ENCODE data around the gene NUDT7. TPM values are rescaled to one million over a fixed set of nuclear protein-coding genes. Genes with fewer than 3 reads are reported as not detected.

The NUDT7 gene
- total and polyA plus RNA-seq, 9 donors: 2.8 to 5.2 (median 4.2) TPM

DNA sequence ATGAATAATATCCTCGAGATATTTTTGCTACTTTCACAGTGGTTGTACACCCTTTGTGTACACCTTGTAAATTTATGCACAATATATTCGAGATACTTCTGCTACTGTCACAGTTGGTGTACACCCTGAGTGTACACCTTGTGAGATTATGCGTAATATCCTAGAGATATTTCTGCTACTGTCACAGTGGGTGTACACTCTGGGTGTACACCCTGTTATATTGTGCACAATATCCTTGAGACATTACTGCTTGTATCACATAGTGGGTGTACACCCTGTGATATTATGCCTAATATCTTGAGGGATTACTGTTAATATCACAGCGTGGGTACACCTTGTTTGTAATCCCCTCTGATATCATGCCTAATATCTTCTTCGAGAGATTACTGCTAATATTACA lies 7.2 kb upstream of the NUDT7 start:
- H3K4me3 ChIP-seq (ENCODE audit: low read length): no peak overlapping the region
- no peaks in the 10 kb centered on the region for H3K36me3 ChIP-seq (ENCODE audit: control insufficient read depth, insufficient read depth, low read length)
- H3K27ac ChIP-seq (ENCODE audit: low read length): no peak overlapping the region
- H3K27me3 ChIP-seq (ENCODE audit: control insufficient read depth, insufficient read depth, low read length): no peaks in the 10 kb centered on the region
- no peaks in the 10 kb centered on the region for H3K9me3 ChIP-seq (replicated peaks; ENCODE audit: control insufficient read depth, low read depth, low read length)
- no peaks in the 10 kb centered on the region for H3K4me1 ChIP-seq (ENCODE audit: control insufficient read depth, insufficient read depth, low read length)
- no peak for DNase-seq
- no CpG with 5 or more reads among the region's 5 CpGs for WGBS (ENCODE audit: insufficient coverage)

DNA sequence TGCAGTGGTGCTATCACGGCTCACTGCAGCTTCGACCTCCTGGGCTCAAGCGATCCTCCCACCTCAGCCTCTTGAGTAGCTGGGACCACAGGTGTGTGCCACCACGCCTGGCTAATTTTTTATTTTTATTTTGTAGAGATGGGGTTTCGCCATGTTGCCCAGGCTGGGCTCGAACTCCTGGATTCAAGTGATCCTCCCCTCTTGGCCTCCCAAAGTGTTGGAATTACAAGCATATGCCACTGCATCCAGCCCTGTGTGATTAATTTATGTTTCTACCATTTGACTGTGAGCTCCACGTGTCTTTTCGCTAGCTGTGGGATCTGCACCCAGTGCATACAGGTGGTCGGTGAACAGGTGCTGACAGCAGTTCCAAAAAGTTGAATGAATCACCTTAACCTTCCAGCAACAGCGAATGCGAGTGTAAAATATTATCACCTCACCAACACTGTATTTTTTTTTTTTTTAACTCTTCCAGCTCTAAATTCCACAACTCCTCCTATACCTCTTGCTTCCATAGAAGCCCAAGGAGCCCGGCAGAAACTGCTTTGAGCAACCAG lies 484 bp upstream of the NUDT7 start:
- H3K27ac ChIP-seq (ENCODE audit: low read length): no peak overlapping the region

DNA sequence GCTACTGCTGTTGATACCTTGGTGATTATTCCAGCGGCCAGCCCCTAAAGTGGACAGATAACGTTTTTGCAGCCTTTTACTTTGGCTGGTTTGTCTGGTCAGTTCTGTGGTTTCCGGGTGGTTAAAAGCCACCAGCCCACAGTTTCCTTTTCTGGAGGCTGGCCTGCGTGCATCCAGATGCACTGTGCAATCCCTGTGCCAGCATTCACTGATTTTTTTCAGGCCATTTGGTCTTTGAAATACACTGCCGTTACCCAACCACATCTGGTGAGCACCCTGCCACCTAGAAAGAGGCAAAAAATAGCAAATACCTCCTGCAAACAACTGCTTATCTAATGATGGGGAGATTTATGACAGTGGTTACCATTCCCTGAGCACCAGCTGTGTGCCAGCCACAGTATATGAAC lies 797 bp downstream of the NUDT7 start:
- WGBS (ENCODE audit: insufficient coverage): 8% methylated on average over 2 of the region's 5 CpGs

More for the DNA sequence above, 484 bp upstream of the NUDT7 start:
- Histone ChIP-seq H3K36me3 (ENCODE audit: control insufficient read depth, insufficient read depth, low read length) (no peaks in the 10 kb centered on the region), H3K4me1 (ENCODE audit: control insufficient read depth, insufficient read depth, low read length) (peaks cover 6% of the 10 kb centered on the region), H3K27me3 (ENCODE audit: control insufficient read depth, insufficient read depth, low read length) (no peaks in the 10 kb centered on the region), H3K4me3 (ENCODE audit: low read length) (peak overlapping the region; percentile 22), H3K9me3 (replicated peaks; ENCODE audit: control insufficient read depth, low read depth, low read length) (no peaks in the 10 kb centered on the region)
- 30% methylated on average over 4 of the region's 12 CpGs for WGBS (ENCODE audit: insufficient coverage)
- DNase-seq: no peak

DNA sequence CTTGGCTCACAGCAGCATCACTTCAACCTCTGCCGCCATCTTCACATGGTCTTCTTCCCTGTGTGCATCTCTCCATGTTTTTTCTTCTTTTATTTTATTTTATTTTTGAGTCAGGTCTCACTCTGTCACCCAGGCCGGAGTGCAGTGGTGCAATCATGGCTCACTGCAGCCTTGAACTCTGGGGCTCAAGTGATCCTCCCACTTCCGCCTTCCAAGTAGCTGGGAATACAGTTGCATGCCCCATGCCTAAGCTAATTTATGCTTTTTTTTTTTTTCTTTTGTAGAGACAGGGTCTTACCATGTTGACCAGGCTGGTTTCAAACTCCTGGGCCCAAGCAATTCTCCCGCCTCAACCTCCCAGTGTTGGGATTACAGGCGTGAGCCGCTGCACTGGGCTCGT lies 1.9 kb downstream of the NUDT7 start:
- H3K27me3 ChIP-seq (ENCODE audit: control insufficient read depth, insufficient read depth, low read length): no peaks in the 10 kb centered on the region
- DNase-seq: no peak
- peaks cover 6% of the 10 kb centered on the region for H3K4me1 ChIP-seq (ENCODE audit: control insufficient read depth, insufficient read depth, low read length)
- 62% methylated on average over 3 of the region's 7 CpGs for WGBS (ENCODE audit: insufficient coverage)
- H3K9me3 ChIP-seq (replicated peaks; ENCODE audit: control insufficient read depth, low read depth, low read length): no peaks in the 10 kb centered on the region
- H3K27ac ChIP-seq (ENCODE audit: low read length): no peak overlapping the region
- H3K4me3 ChIP-seq (ENCODE audit: low read length): no peak overlapping the region
- no peaks in the 10 kb centered on the region for H3K36me3 ChIP-seq (ENCODE audit: control insufficient read depth, insufficient read depth, low read length)

More for the DNA sequence above, 797 bp downstream of the NUDT7 start:
- H3K27me3 ChIP-seq (ENCODE audit: control insufficient read depth, insufficient read depth, low read length): no peaks in the 10 kb centered on the region
- H3K36me3 ChIP-seq (ENCODE audit: control insufficient read depth, insufficient read depth, low read length): no peaks in the 10 kb centered on the region
- H3K27ac ChIP-seq (ENCODE audit: low read length): no peak overlapping the region
- H3K4me3 ChIP-seq (ENCODE audit: low read length): peak overlapping the region; percentile 73
- H3K9me3 ChIP-seq (replicated peaks; ENCODE audit: control insufficient read depth, low read depth, low read length): no peaks in the 10 kb centered on the region
- peaks cover 6% of the 10 kb centered on the region for H3K4me1 ChIP-seq (ENCODE audit: control insufficient read depth, insufficient read depth, low read length)
- DNase-seq: peak; percentile 32

DNA sequence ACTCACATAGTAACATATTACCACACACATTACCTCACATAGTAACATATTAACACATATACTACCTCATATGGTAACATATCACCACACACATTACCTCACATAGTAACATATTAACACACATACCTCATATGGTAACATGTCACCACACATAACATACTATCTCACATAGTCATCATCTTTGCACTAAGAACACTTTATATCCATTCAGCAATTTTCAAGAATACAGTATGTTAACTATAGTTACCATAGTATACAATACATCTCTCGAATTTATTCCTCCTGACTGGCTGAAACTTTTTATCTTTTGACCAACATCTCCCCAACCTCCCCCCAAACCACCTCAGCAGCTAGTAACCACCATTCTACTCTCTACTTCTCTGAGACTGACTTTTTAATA lies 7.6 kb downstream of the NUDT7 start:
- Histone ChIP-seq H3K36me3 (ENCODE audit: control insufficient read depth, insufficient read depth, low read length) (no peaks in the 10 kb centered on the region), H3K4me3 (ENCODE audit: low read length) (no peak overlapping the region), H3K9me3 (replicated peaks; ENCODE audit: control insufficient read depth, low read depth, low read length) (no peaks in the 10 kb centered on the region), H3K27ac (ENCODE audit: low read length) (no peak overlapping the region), H3K27me3 (ENCODE audit: control insufficient read depth, insufficient read depth, low read length) (no peaks in the 10 kb centered on the region), H3K4me1 (ENCODE audit: control insufficient read depth, insufficient read depth, low read length) (no peaks in the 10 kb centered on the region)
- DNase-seq: no peak
- WGBS (ENCODE audit: insufficient coverage): 0% methylated on average over 1 of the region's 1 CpG

DNA sequence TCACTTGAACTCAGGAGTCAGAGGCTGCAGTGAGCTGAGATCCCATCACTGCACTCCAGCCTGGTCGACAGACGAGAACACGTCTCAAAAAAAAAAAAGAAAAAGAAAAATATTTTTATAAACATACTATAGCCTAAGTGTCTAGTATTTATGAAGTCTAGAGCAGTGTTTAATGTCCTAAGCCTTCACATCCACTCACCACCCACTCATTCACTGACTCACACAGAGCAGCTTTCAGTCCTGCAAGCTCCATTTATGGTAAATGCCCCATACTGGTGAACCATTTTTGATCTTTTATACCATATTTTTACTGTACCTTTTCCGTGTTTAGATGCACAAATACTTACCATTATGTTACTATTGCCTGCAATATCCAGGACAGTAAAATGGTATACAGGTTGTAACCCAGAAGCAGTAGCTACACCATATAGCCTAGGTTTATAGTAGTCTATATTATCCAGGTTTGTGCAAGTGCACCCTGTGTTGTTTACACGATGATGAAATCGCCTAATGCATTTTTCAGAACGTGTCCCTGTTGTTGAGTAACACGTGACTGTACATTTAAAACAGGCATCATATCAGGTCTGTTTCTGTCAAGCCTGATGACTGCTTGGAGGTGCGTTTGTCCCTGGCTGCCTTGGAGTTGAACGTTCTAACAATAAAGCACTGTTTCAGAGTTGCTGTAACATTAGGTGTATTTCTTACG lies 10.1 kb downstream of the NUDT7 start:
- no peaks in the 10 kb centered on the region for H3K27me3 ChIP-seq (ENCODE audit: control insufficient read depth, insufficient read depth, low read length)
- DNase-seq: no peak
- H3K9me3 ChIP-seq (replicated peaks; ENCODE audit: control insufficient read depth, low read depth, low read length): no peaks in the 10 kb centered on the region
- H3K36me3 ChIP-seq (ENCODE audit: control insufficient read depth, insufficient read depth, low read length): no peaks in the 10 kb centered on the region
- H3K4me3 ChIP-seq (ENCODE audit: low read length): no peak overlapping the region
- no peak overlapping the region for H3K27ac ChIP-seq (ENCODE audit: low read length)
- H3K4me1 ChIP-seq (ENCODE audit: control insufficient read depth, insufficient read depth, low read length): no peaks in the 10 kb centered on the region
- 68% methylated on average over 5 of the region's 11 CpGs for WGBS (ENCODE audit: insufficient coverage)

DNA sequence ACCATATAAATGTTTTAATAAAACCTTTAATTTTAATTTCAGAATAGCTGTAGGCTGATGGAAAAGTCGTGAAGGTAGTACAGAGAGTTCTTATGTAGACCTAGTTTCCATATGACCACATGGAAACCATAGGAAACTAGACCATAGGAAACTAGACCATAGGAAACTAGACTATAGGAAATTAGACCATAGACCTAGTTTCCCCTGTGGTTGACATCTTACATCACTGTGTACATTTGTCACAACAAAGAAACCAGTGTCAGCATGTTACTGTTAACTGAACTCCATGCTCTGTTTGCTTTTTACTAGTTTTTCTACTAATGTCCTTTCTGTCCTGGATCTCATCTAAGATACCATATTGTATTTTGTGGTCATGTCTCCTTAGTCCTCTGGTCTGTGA lies 14.6 kb downstream of the NUDT7 start:
- Histone ChIP-seq H3K9me3 (replicated peaks; ENCODE audit: control insufficient read depth, low read depth, low read length) (no peaks in the 10 kb centered on the region), H3K4me1 (ENCODE audit: control insufficient read depth, insufficient read depth, low read length) (no peaks in the 10 kb centered on the region), H3K4me3 (ENCODE audit: low read length) (no peak overlapping the region), H3K36me3 (ENCODE audit: control insufficient read depth, insufficient read depth, low read length) (no peaks in the 10 kb centered on the region), H3K27ac (ENCODE audit: low read length) (no peak overlapping the region), H3K27me3 (ENCODE audit: control insufficient read depth, insufficient read depth, low read length) (no peaks in the 10 kb centered on the region)
- DNase-seq: no peak
- no CpG with 5 or more reads among the region's 1 CpG for WGBS (ENCODE audit: insufficient coverage)

DNA sequence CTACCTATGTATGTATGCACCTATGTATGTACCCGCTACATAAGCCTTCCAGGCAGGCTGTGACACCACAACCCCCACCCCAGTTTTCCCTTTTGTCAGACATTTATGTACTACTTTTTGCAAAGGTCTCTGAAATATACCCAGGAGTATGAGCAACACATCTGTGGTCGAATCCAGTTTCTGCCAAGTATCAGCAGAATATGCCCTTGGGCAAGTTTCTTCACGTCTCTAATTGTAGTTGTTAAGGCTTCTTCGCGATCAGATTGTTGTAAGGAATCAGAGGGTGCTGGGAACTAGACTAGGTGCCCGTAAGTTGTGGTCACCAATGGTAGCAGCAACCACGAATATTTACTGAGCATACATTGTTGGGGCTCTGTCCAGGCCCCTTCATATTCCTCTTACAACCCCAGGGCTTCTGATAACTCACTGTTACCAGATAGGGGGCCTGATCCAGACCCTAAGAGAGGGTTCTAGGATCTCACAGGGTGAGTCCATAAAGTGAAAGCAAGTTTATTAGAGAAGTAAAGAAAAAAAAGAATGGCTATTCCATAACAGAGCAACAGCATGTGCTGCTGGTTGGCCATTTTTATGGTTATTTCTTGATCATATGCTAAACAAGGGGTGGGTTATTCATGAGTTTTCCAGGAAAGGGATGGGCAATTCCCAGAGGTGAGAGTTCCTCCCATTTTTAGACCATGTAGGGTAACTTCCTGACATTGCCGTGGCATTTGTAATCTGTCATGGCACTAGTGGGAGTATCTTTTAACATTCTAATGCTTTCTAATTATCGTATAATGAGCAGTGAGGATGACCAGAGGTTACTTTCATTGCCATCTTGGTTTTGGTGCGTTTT lies 16.6 kb downstream of the NUDT7 start:
- WGBS (ENCODE audit: insufficient coverage): 92% methylated on average over 6 of the region's 10 CpGs
- H3K4me1 ChIP-seq (ENCODE audit: control insufficient read depth, insufficient read depth, low read length): no peaks in the 10 kb centered on the region
- no peak for DNase-seq
- H3K27me3 ChIP-seq (ENCODE audit: control insufficient read depth, insufficient read depth, low read length): no peaks in the 10 kb centered on the region
- H3K9me3 ChIP-seq (replicated peaks; ENCODE audit: control insufficient read depth, low read depth, low read length): no peaks in the 10 kb centered on the region
- no peaks in the 10 kb centered on the region for H3K36me3 ChIP-seq (ENCODE audit: control insufficient read depth, insufficient read depth, low read length)
- no peak overlapping the region for H3K27ac ChIP-seq (ENCODE audit: low read length)
- no peak overlapping the region for H3K4me3 ChIP-seq (ENCODE audit: low read length)

DNA sequence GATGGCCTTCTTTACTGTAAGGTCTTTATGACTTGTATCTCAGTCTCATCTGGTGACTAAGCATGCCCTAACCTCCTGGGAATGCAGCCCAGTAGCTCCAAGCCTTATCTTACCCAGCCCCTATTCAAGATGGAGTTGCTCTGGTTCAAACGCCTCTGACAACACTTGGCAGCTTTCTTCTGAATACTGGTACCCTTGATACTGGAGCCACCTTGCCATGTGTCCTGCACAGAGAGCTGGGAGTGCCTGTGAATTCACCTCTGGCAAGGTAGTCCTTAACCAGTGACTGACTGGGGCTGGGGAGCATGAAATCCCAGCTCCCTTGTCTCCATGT lies 17.2 kb downstream of the NUDT7 start:
- Histone ChIP-seq H3K27me3 (ENCODE audit: control insufficient read depth, insufficient read depth, low read length) (no peaks in the 10 kb centered on the region), H3K4me1 (ENCODE audit: control insufficient read depth, insufficient read depth, low read length) (no peaks in the 10 kb centered on the region), H3K36me3 (ENCODE audit: control insufficient read depth, insufficient read depth, low read length) (no peaks in the 10 kb centered on the region), H3K9me3 (replicated peaks; ENCODE audit: control insufficient read depth, low read depth, low read length) (no peaks in the 10 kb centered on the region), H3K4me3 (ENCODE audit: low read length) (no peak overlapping the region), H3K27ac (ENCODE audit: low read length) (no peak overlapping the region)
- WGBS (ENCODE audit: insufficient coverage): 92% methylated on average over 1 of the region's 1 CpG
- DNase-seq: no peak

DNA sequence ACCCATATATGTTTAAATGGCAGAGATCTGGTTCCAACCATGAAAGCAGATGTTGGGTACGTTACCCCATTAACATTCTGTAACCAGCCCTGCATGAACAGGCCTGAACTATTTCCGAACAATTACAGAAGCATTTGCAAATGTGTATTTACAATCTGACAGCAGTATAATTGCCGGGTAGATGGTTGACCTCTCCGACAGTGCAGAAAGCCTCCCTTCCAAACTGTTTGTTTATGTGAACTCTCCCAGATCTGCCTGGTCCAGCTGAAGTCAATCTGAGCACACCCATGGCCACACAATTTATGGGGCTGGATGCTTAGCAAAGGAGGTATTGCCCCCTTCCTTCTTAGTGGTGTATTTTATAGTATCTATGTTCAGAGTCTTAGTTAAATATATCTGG lies 21.8 kb downstream of the NUDT7 start:
- DNase-seq: no peak
- Histone ChIP-seq H3K4me3 (ENCODE audit: low read length) (no peak overlapping the region), H3K4me1 (ENCODE audit: control insufficient read depth, insufficient read depth, low read length) (no peaks in the 10 kb centered on the region), H3K9me3 (replicated peaks; ENCODE audit: control insufficient read depth, low read depth, low read length) (no peaks in the 10 kb centered on the region), H3K27ac (ENCODE audit: low read length) (no peak overlapping the region), H3K36me3 (ENCODE audit: control insufficient read depth, insufficient read depth, low read length) (no peaks in the 10 kb centered on the region), H3K27me3 (ENCODE audit: control insufficient read depth, insufficient read depth, low read length) (no peaks in the 10 kb centered on the region)
- no CpG with 5 or more reads among the region's 4 CpGs for WGBS (ENCODE audit: insufficient coverage)

Measured in muscle of leg (tissue), 11 donors.